ENCODE measurements around the gene RPS3A.

The RPS3A gene

GRCh38 chr4:151139814-151140213 lies 40.4 kb downstream of the RPS3A start:
- no peaks in the 10 kb centered on the region for H3K9me3 ChIP-seq
- peaks cover 6% of the 10 kb centered on the region for H3K4me1 ChIP-seq
- no peak for DNase-seq (ENCODE audit: low spot score in 2 of 2)
- no peaks in the 10 kb centered on the region for H3K27me3 ChIP-seq (ENCODE audit: low read depth)
- no peak overlapping the region for H3K4me3 ChIP-seq
- H3K36me3 ChIP-seq (replicated peaks) = peaks cover 5% of the 10 kb centered on the region; the same call in 1 of the 2 replicates
- in situ Hi-C loops (cut with MboI; ENCODE audit: low sequenced_read_pairs) = no loop called here

- H3K4me1 ChIP-seq = peaks cover 4% of the 10 kb centered on the region
- DNase-seq (ENCODE audit: low spot score in 2 of 2) = no peak
- in situ Hi-C loops (cut with MboI; ENCODE audit: low sequenced_read_pairs) = no loop called here
- H3K9me3 ChIP-seq = no peaks in the 10 kb centered on the region
- peaks cover 5% of the 10 kb centered on the region; the same call in 1 of the 2 replicates for H3K36me3 ChIP-seq (replicated peaks)
- H3K4me3 ChIP-seq = no peak overlapping the region
- H3K27me3 ChIP-seq (ENCODE audit: low read depth) = no peaks in the 10 kb centered on the region
These were observed 43.3 kb downstream of the RPS3A start for GRCh38 chr4:151142758-151143157.

GRCh38 chr4:151143162-151143561 lies 43.7 kb downstream of the RPS3A start:
- no peak for DNase-seq (ENCODE audit: low spot score in 2 of 2)
- peaks cover under 1% of the 10 kb centered on the region for H3K4me1 ChIP-seq
- no peaks in the 10 kb centered on the region for H3K27me3 ChIP-seq (ENCODE audit: low read depth)
- no peaks in the 10 kb centered on the region for H3K9me3 ChIP-seq
- H3K36me3 ChIP-seq (replicated peaks) = peaks cover 5% of the 10 kb centered on the region; the same call in 1 of the 2 replicates
- in situ Hi-C loops (cut with MboI; ENCODE audit: low sequenced_read_pairs) = no loop called here
- no peak overlapping the region for H3K4me3 ChIP-seq

- Histone ChIP-seq H3K27me3 (ENCODE audit: low read depth) (no peaks in the 10 kb centered on the region), H3K4me1 (no peaks in the 10 kb centered on the region), H3K36me3 (replicated peaks) (peaks cover 5% of the 10 kb centered on the region; the same call in 1 of the 2 replicates), H3K4me3 (no peak overlapping the region), H3K9me3 (no peaks in the 10 kb centered on the region)
- in situ Hi-C loops (cut with MboI; ENCODE audit: low sequenced_read_pairs) = no loop called here
- no peak for DNase-seq (ENCODE audit: low spot score in 2 of 2)
These were observed 44.4 kb downstream of the RPS3A start for GRCh38 chr4:151143811-151144210.

DNA sequence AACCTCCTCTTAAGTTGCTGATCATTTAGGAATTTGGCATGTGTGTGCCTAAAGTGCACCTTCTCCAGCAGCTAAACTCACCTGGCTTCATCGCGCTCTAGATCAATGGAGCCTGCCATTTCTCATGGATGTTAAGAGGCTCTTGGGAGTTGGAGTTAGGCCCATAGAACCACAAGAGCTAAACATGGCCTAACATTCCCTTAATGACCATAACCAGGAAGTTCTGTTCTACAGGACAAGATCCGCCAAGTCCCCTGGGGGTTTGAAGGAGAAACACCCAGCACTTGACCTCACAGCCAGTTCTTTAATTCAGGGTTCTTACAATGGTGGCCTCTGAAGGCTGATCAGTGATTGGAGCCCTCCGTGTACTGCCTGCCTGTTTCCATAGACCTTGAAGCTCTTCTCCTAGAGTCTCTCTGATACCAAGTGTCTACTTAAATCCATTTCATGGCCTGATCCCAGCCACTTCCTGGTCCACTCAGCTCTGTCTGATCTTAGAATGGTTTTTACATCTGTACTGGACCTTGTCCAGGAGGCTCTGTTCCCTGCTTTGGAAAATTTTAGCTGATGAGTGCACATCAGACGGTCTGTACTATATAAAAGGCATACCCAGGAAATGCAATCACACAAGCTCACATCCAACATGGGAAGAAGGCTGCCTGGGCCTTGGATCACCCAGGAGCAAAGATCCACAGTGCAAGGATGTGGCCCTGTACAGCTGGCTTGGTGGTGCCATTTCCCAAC lies 45.1 kb downstream of the RPS3A start:
- H3K36me3 ChIP-seq (replicated peaks) = peaks cover 5% of the 10 kb centered on the region; the same call in 1 of the 2 replicates
- no peaks in the 10 kb centered on the region for H3K4me1 ChIP-seq
- no peak overlapping the region for H3K4me3 ChIP-seq
- DNase-seq (ENCODE audit: low spot score in 2 of 2) = no peak
- H3K9me3 ChIP-seq = no peaks in the 10 kb centered on the region
- no peaks in the 10 kb centered on the region for H3K27me3 ChIP-seq (ENCODE audit: low read depth)
- in situ Hi-C loops (cut with MboI; ENCODE audit: low sequenced_read_pairs) = no loop called here

DNA sequence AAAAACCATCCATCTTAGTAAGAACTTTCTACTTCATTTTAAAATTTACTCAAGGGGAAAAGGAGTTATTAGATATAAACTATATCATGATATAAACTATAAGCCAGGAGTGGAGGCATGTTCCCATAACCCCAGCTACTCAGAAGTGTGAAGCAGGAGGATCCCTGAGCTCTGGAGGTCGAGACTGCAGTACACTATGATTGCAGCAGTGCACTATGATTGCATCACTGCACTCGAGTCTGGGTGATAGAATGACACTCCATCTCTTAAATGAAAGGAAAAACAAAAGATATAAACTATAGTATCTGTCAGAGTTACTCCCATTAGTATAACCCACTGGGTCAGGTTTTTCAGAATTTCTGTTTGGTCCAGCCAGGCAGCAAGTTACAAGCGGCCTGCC lies 47.6 kb downstream of the RPS3A start:
- Histone ChIP-seq H3K9me3 (no peaks in the 10 kb centered on the region), H3K4me3 (no peak overlapping the region), H3K27me3 (ENCODE audit: low read depth) (no peaks in the 10 kb centered on the region), H3K4me1 (no peaks in the 10 kb centered on the region), H3K36me3 (replicated peaks) (0 out of 2 replicates have a peak, but pooled peaks cover 2% of the 10 kb centered on the region)
- no peak for DNase-seq (ENCODE audit: low spot score in 2 of 2)
- in situ Hi-C loops (cut with MboI; ENCODE audit: low sequenced_read_pairs) = no loop called here

GRCh38 chr4:151148261-151148660 lies 48.8 kb downstream of the RPS3A start:
- H3K36me3 ChIP-seq (replicated peaks) = 0 out of 2 replicates have a peak, but pooled peaks cover 2% of the 10 kb centered on the region
- in situ Hi-C loops (cut with MboI; ENCODE audit: low sequenced_read_pairs) = no loop called here
- H3K27me3 ChIP-seq (ENCODE audit: low read depth) = no peaks in the 10 kb centered on the region
- DNase-seq (ENCODE audit: low spot score in 2 of 2) = no peak
- no peak overlapping the region for H3K4me3 ChIP-seq
- H3K4me1 ChIP-seq = no peaks in the 10 kb centered on the region
- H3K9me3 ChIP-seq = no peaks in the 10 kb centered on the region

- no peaks in the 10 kb centered on the region for H3K27me3 ChIP-seq (ENCODE audit: low read depth)
- in situ Hi-C loops (cut with MboI; ENCODE audit: low sequenced_read_pairs) = no loop called here
- H3K36me3 ChIP-seq (replicated peaks) = no peaks in the 10 kb centered on the region
- no peak for DNase-seq (ENCODE audit: low spot score in 2 of 2)
- no peak overlapping the region for H3K4me3 ChIP-seq
- no peaks in the 10 kb centered on the region for H3K9me3 ChIP-seq
- H3K4me1 ChIP-seq = no peaks in the 10 kb centered on the region
These were observed 51.6 kb downstream of the RPS3A start for GRCh38 chr4:151150821-151151580.

DNA sequence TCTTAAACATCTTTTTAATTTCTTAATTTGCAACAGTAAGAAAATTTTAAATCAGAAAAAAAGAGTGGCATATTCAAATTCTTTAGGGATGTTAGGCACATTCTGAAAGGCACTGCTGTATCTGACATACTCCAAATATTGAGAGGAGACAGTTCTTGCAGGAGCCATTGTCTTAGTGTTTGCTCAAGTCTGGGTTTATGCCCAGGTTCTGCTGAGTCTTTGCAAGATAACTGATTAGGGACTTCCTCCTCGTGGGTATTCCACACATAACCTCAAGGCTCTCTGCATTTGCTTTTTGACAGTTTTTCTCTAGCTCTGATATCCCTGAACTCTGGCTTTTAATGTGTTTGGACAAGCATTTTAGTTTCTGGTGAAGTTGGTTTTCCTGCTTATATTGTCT lies 52.6 kb downstream of the RPS3A start:
- no peaks in the 10 kb centered on the region for H3K36me3 ChIP-seq (replicated peaks)
- in situ Hi-C loops (cut with MboI; ENCODE audit: low sequenced_read_pairs) = no loop called here
- no peak overlapping the region for H3K4me3 ChIP-seq
- H3K9me3 ChIP-seq = no peaks in the 10 kb centered on the region
- H3K27me3 ChIP-seq (ENCODE audit: low read depth) = no peaks in the 10 kb centered on the region
- DNase-seq (ENCODE audit: low spot score in 2 of 2) = no peak
- H3K4me1 ChIP-seq = peaks cover 5% of the 10 kb centered on the region; the same call in 1 of the 2 replicates

DNA sequence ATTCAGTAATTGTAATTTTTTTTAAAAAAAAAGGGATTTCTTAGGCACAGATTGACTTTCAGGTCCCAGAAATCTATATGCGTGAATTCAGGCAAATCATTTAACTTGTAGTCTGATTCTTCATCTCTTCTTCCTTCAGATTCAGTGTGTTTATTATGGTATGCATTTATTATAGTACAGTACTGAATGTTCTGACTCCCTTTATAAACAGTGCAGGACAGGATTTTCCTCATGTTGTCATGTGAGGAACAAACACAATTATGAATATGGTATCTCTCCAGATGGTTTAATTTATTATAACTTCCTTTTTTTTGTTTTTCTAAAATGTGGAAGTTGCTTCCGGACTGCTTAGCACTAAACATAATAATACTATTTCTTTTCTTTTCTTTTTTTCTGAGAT lies 54.2 kb downstream of the RPS3A start:
- in situ Hi-C loops (cut with MboI; ENCODE audit: low sequenced_read_pairs) = no loop called here
- H3K27me3 ChIP-seq (ENCODE audit: low read depth) = no peaks in the 10 kb centered on the region
- H3K36me3 ChIP-seq (replicated peaks) = no peaks in the 10 kb centered on the region
- H3K4me3 ChIP-seq = no peak overlapping the region
- no peak for DNase-seq (ENCODE audit: low spot score in 2 of 2)
- H3K9me3 ChIP-seq = no peaks in the 10 kb centered on the region
- peaks cover 5% of the 10 kb centered on the region; the same call in 1 of the 2 replicates for H3K4me1 ChIP-seq

Measured in HAP-1 (cell line).